ENCODE data around the gene CD44.

The CD44 gene

GRCh38 chr11:35241531-35241930 is 102.6 kb downstream of the CD44 start:
- Histone ChIP-seq H3K27ac (ENCODE audit: low read depth, low read length, poor library complexity, severe bottlenecking) (no peak overlapping the region), H3K4me1 (ENCODE audit: insufficient read depth, low read length, severe bottlenecking) (no peaks in the 10 kb centered on the region), H3K79me2 (ENCODE audit: insufficient read depth, low read length) (no peaks in the 10 kb centered on the region), H3K9ac (ENCODE audit: low read length) (no peak overlapping the region), H3K4me2 (ENCODE audit: low read length) (no peak overlapping the region), H3K27me3 (ENCODE audit: insufficient read depth, low read length) (no peaks in the 10 kb centered on the region), H3K9me2 (ENCODE audit: low read depth, low read length) (no peaks in the 10 kb centered on the region), H2AFZ (ENCODE audit: low read length) (no peak overlapping the region), H3F3A (ENCODE audit: insufficient read depth, low read length) (no peaks in the 10 kb centered on the region), H3K36me3 (ENCODE audit: insufficient read depth, low read length) (no peaks in the 10 kb centered on the region), H3K4me3 (ENCODE audit: low read depth, low read length, poor library complexity, severe bottlenecking) (no peak overlapping the region), H4K20me1 (ENCODE audit: insufficient read depth, low read length) (no peaks in the 10 kb centered on the region), H3K9me3 (ENCODE audit: low read length) (no peaks in the 10 kb centered on the region)
- TF ChIP-seq CTCF (IDR thresholded peaks at IDR 0.05; ENCODE audit: low read length) (no peak), EZH2 (IDR thresholded peaks at IDR 0.05; ENCODE audit: borderline replicate concordance, low read length) (no peak)

- TF ChIP-seq EZH2 (IDR thresholded peaks at IDR 0.05; ENCODE audit: borderline replicate concordance, low read length) (no peak), CTCF (IDR thresholded peaks at IDR 0.05; ENCODE audit: low read length) (no peak)
- H3K4me2 ChIP-seq (ENCODE audit: low read length) = no peak overlapping the region
- no peaks in the 10 kb centered on the region for H4K20me1 ChIP-seq (ENCODE audit: insufficient read depth, low read length)
- H3K4me3 ChIP-seq (ENCODE audit: low read depth, low read length, poor library complexity, severe bottlenecking) = no peak overlapping the region
- H3F3A ChIP-seq (ENCODE audit: insufficient read depth, low read length) = no peaks in the 10 kb centered on the region
- no peaks in the 10 kb centered on the region for H3K79me2 ChIP-seq (ENCODE audit: insufficient read depth, low read length)
- H3K36me3 ChIP-seq (ENCODE audit: insufficient read depth, low read length) = no peaks in the 10 kb centered on the region
- H2AFZ ChIP-seq (ENCODE audit: low read length) = no peak overlapping the region
- no peaks in the 10 kb centered on the region for H3K4me1 ChIP-seq (ENCODE audit: insufficient read depth, low read length, severe bottlenecking)
- no peak overlapping the region for H3K27ac ChIP-seq (ENCODE audit: low read depth, low read length, poor library complexity, severe bottlenecking)
- H3K9ac ChIP-seq (ENCODE audit: low read length) = no peak overlapping the region
- no peaks in the 10 kb centered on the region for H3K9me2 ChIP-seq (ENCODE audit: low read depth, low read length)
- no peaks in the 10 kb centered on the region for H3K9me3 ChIP-seq (ENCODE audit: low read length)
- H3K27me3 ChIP-seq (ENCODE audit: insufficient read depth, low read length) = no peaks in the 10 kb centered on the region
Observed at GRCh38 chr11:35242412-35243242, 103.7 kb downstream of the CD44 start.

- H4K20me1 ChIP-seq (ENCODE audit: insufficient read depth, low read length) = no peaks in the 10 kb centered on the region
- no peak overlapping the region for H3K4me3 ChIP-seq (ENCODE audit: low read depth, low read length, poor library complexity, severe bottlenecking)
- no peaks in the 10 kb centered on the region for H3K4me1 ChIP-seq (ENCODE audit: insufficient read depth, low read length, severe bottlenecking)
- H3K79me2 ChIP-seq (ENCODE audit: insufficient read depth, low read length) = no peaks in the 10 kb centered on the region
- no peak overlapping the region for H3K9ac ChIP-seq (ENCODE audit: low read length)
- no peaks in the 10 kb centered on the region for H3F3A ChIP-seq (ENCODE audit: insufficient read depth, low read length)
- no peaks in the 10 kb centered on the region for H3K9me2 ChIP-seq (ENCODE audit: low read depth, low read length)
- H3K27me3 ChIP-seq (ENCODE audit: insufficient read depth, low read length) = no peaks in the 10 kb centered on the region
- no peak overlapping the region for H3K4me2 ChIP-seq (ENCODE audit: low read length)
- TF ChIP-seq EZH2 (IDR thresholded peaks at IDR 0.05; ENCODE audit: borderline replicate concordance, low read length) (no peak), CTCF (IDR thresholded peaks at IDR 0.05; ENCODE audit: low read length) (no peak)
- H3K27ac ChIP-seq (ENCODE audit: low read depth, low read length, poor library complexity, severe bottlenecking) = no peak overlapping the region
- H3K9me3 ChIP-seq (ENCODE audit: low read length) = no peaks in the 10 kb centered on the region
- no peak overlapping the region for H2AFZ ChIP-seq (ENCODE audit: low read length)
- H3K36me3 ChIP-seq (ENCODE audit: insufficient read depth, low read length) = no peaks in the 10 kb centered on the region
Observed at GRCh38 chr11:35243774-35244173, 104.8 kb downstream of the CD44 start.
